OCI-LY3 (cell line): Measurements from ENCODE around the gene FOXP3.

ENCODE experiments used
- H2AFZ ChIP-seq: fragments of 200-600, 300-600 bp; shearing (Covaris generic); 2 replicates; pipeline ENCODE4 v1.6.0; 2014; ENCODE audit warnings: antibody characterized with exemption, low read depth, low read length
- H3K27ac ChIP-seq: fragments of 200-600, 300-600 bp; sonication (generic); 2 replicates; pipeline ENCODE4 v1.5.1; 2014; ENCODE audit warnings: mild to moderate bottlenecking, low read length, moderate library complexity, mixed read lengths
- H3K27me3 ChIP-seq: fragments of 200-600, 300-600 bp; sonication (generic); 2 replicates; pipeline ENCODE4 v1.6.1; 2014; ENCODE audit warnings: low read depth, low read length, mixed read lengths
- H3K36me3 ChIP-seq: fragments of 200-600, 300-600 bp; sonication (generic); replicated peaks from 2 replicates; pipeline ENCODE3; 2014; ENCODE audit warnings: low read depth, low read length, mixed read lengths
- H3K4me1 ChIP-seq: fragments of 300-600, 200-600 bp; sonication (generic); 2 replicates; pipeline ENCODE4 v1.6.1; 2014; ENCODE audit warnings: low read length, mixed read lengths
- H3K4me2 ChIP-seq: fragments of 200-600, 300-600 bp; sonication (generic); 2 replicates; pipeline ENCODE4 v1.6.1; 2014; ENCODE audit warnings: low read length, mixed read lengths
- H3K4me3 ChIP-seq: fragments of 300-600, 200-600 bp; sonication (generic); 2 replicates; pipeline ENCODE4 v1.5.1; 2014; ENCODE audit warnings: antibody characterized with exemption, mild to moderate bottlenecking, low read length, moderate library complexity
- H3K79me2 ChIP-seq: fragments of 300-600, 200-600 bp; shearing (Covaris generic); 2 replicates; pipeline ENCODE4 v1.6.1; 2014; ENCODE audit warnings: mild to moderate bottlenecking, low read length, mixed read lengths
- H3K9ac ChIP-seq: fragments of 300-600, 200-600 bp; shearing (Covaris generic); 2 replicates; pipeline ENCODE4 v1.6.0; 2014; ENCODE audit warnings: mild to moderate bottlenecking, low read length, moderate library complexity
- H3K9me3 ChIP-seq: fragments of 200-600, 300-600 bp; shearing (Covaris generic); 2 replicates; pipeline ENCODE4 v1.6.1; 2014; ENCODE audit warnings: low read length, mixed read lengths; ENCODE audit not compliant: insufficient read depth
- H4K20me1 ChIP-seq: fragments of 200-600, 300-600 bp; sonication (generic); 2 replicates; pipeline ENCODE4 v1.6.1; 2016; ENCODE audit warnings: low read length, mixed read lengths; ENCODE audit not compliant: insufficient read depth
- EZH2phosphoT487 ChIP-seq: fragments of 200-600 bp; shearing (Covaris generic); IDR thresholded peaks from 2 replicates; pipeline ENCODE4 v1.6.1; 2018; ENCODE audit warnings: antibody characterized with exemption, mixed run types, low read depth
- TF ChIP-seq, protein P1 (sequence below): fragments of 200-600, 300-600 bp; sonication (generic); IDR thresholded peaks from 2 replicates; pipeline ENCODE4 v1.5.1; 2014; ENCODE audit warnings: antibody characterized with exemption, low read length, low read depth

Gene FOXP3

DNA sequence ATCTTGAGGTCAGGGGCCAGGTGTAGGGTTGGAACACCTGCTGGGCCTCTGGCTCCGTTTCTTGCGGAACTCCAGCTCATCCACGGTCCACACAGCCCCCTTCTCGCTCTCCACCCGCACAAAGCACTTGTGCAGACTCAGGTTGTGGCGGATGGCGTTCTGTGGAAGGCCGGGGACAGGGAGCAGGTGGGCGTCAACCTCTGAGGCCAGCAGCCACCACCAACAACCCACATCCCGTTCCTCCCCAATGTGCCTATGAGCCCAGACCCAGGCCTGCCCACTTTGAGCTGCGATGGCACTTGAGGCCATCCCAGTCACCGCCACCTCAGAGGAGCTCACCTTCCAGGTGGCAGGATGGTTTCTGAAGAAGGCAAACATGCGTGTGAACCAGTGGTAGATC is 13.2 kb downstream of the FOXP3 start:
- Histone ChIP-seq H3K4me3 (no peak overlapping the region), H3K9me3 (no peaks in the 10 kb centered on the region), H4K20me1 (no peaks in the 10 kb centered on the region), H3K27me3 (no peaks in the 10 kb centered on the region), H2AFZ (no peak overlapping the region), H3K36me3 (no peaks in the 10 kb centered on the region), H3K79me2 (no peaks in the 10 kb centered on the region), H3K4me2 (no peak overlapping the region), H3K27ac (no peak overlapping the region), H3K9ac (no peak overlapping the region), H3K4me1 (no peaks in the 10 kb centered on the region)
- no peak for TF ChIP-seq EZH2phosphoT487
- TF ChIP-seq, protein P1, sequence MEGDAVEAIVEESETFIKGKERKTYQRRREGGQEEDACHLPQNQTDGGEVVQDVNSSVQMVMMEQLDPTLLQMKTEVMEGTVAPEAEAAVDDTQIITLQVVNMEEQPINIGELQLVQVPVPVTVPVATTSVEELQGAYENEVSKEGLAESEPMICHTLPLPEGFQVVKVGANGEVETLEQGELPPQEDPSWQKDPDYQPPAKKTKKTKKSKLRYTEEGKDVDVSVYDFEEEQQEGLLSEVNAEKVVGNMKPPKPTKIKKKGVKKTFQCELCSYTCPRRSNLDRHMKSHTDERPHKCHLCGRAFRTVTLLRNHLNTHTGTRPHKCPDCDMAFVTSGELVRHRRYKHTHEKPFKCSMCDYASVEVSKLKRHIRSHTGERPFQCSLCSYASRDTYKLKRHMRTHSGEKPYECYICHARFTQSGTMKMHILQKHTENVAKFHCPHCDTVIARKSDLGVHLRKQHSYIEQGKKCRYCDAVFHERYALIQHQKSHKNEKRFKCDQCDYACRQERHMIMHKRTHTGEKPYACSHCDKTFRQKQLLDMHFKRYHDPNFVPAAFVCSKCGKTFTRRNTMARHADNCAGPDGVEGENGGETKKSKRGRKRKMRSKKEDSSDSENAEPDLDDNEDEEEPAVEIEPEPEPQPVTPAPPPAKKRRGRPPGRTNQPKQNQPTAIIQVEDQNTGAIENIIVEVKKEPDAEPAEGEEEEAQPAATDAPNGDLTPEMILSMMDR = no peak

DNA sequence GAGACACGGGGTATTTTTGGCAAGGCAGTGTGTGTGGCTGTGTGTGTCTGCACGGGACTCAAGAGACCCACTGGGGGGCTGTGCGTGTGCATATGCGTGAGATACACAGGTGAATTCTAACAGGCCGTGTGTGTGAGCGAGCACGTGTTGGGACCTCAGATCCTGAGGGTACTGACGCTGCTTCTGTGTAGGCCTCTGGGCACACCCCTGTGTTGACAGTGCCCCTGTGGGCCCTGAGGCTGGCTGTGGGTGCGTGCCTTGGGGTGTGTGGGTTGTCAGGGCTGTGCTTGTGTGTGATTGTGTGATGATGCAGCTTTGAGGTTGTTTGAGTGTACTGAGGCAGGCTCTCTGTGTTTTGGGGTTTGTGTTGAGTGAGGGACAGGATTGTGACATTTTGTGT is 13.9 kb downstream of the FOXP3 start:
- Histone ChIP-seq H3K9ac (no peak overlapping the region), H3K9me3 (no peaks in the 10 kb centered on the region), H3K4me3 (no peak overlapping the region), H3K79me2 (no peaks in the 10 kb centered on the region), H2AFZ (no peak overlapping the region), H3K27me3 (no peaks in the 10 kb centered on the region), H3K27ac (no peak overlapping the region), H4K20me1 (no peaks in the 10 kb centered on the region), H3K4me1 (no peaks in the 10 kb centered on the region), H3K4me2 (no peak overlapping the region), H3K36me3 (no peaks in the 10 kb centered on the region)
- no peak for TF ChIP-seq EZH2phosphoT487
- TF ChIP-seq, protein P1 = no peak

DNA sequence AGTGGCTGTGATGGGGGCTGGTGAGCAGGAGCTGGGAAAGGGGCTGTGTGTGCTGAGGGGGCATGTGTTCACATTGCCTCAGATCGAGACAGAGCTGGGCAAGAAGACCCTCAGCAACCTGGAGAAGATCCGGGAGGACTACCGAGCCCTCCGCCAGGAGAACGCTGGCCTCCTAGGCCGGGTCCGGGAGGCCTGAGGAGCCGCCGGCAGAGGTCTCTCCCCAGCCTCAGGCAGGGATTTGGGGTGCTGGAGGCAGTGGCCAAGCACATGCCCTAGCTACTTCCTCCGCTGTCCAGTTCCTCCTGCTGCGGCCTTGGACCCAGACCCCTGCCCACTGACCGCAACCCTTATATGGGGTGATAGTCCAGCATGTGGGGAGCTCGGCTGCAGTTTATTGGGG is 14.4 kb downstream of the FOXP3 start:
- H2AFZ ChIP-seq = no peak overlapping the region
- H3K27me3 ChIP-seq = no peaks in the 10 kb centered on the region
- no peaks in the 10 kb centered on the region for H3K36me3 ChIP-seq
- no peak overlapping the region for H3K4me2 ChIP-seq
- no peaks in the 10 kb centered on the region for H4K20me1 ChIP-seq
- no peak overlapping the region for H3K9ac ChIP-seq
- TF ChIP-seq EZH2phosphoT487 = no peak
- no peaks in the 10 kb centered on the region for H3K4me1 ChIP-seq
- no peak overlapping the region for H3K4me3 ChIP-seq
- no peaks in the 10 kb centered on the region for H3K9me3 ChIP-seq
- no peak overlapping the region for H3K27ac ChIP-seq
- no peaks in the 10 kb centered on the region for H3K79me2 ChIP-seq

DNA sequence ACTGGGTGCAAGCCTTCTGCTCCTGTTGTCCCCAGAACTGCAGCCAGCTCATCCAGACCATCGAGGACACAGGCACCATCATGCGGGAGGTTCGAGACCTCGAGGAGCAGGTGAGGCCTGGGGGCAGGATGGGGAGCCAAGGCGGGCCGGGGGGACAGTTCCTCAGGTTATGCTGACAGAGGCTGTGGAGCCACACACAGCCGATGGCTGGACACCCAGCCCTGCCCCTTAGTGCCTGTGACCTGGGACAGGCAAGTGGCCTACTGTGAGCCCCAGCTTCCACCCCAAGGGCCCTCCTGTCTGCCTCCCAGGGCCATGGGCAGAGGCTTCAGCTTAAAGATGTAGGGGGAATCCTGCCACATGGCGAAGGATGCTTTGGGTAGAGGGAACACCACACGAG is 14.9 kb downstream of the FOXP3 start:
- no peaks in the 10 kb centered on the region for H4K20me1 ChIP-seq
- no peak overlapping the region for H3K27ac ChIP-seq
- H3K4me2 ChIP-seq = no peak overlapping the region
- TF ChIP-seq EZH2phosphoT487 = no peak
- TF ChIP-seq, protein P1 = no peak
- H3K4me3 ChIP-seq = no peak overlapping the region
- H3K9me3 ChIP-seq = no peaks in the 10 kb centered on the region
- no peak overlapping the region for H2AFZ ChIP-seq
- H3K9ac ChIP-seq = no peak overlapping the region
- no peaks in the 10 kb centered on the region for H3K79me2 ChIP-seq
- no peaks in the 10 kb centered on the region for H3K36me3 ChIP-seq
- no peaks in the 10 kb centered on the region for H3K4me1 ChIP-seq
- H3K27me3 ChIP-seq = no peaks in the 10 kb centered on the region

DNA sequence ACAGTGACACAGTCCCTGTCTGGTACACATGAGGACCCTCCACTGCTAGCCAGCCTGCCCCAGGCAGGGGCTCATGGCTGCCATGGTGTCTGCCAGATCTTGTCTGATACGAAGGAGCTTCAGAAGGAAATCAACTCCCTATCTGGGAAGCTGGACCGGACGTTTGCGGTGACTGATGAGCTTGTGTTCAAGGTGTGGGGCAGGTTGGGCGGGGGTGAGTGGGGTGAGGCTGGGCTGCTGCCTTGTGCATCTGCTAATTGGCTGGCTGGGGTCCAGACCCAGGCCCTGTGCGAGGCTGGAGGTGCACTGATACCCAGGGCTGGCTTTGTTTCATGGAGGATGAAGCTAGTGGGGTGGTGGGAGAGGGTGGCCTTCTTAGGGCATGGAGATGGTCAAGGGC is 15.4 kb downstream of the FOXP3 start:
- H3K4me2 ChIP-seq = no peak overlapping the region
- no peak overlapping the region for H2AFZ ChIP-seq
- no peak overlapping the region for H3K9ac ChIP-seq
- no peaks in the 10 kb centered on the region for H4K20me1 ChIP-seq
- TF ChIP-seq EZH2phosphoT487 = no peak
- TF ChIP-seq, protein P1 = no peak
- no peak overlapping the region for H3K27ac ChIP-seq
- H3K4me3 ChIP-seq = no peak overlapping the region
- no peaks in the 10 kb centered on the region for H3K79me2 ChIP-seq
- H3K9me3 ChIP-seq = no peaks in the 10 kb centered on the region
- H3K27me3 ChIP-seq = no peaks in the 10 kb centered on the region
- no peaks in the 10 kb centered on the region for H3K4me1 ChIP-seq
- H3K36me3 ChIP-seq = no peaks in the 10 kb centered on the region
